ENCODE results near the gene KCNIP2.

GRCh38 chr10:101818872-101819633, 24.5 kb downstream of the KCNIP2 start:
- no peak for TF ChIP-seq EZH2phosphoT487 (IDR thresholded peaks at IDR 0.05; ENCODE audit: insufficient read depth, low read depth)
- TF ChIP-seq EZH2 (IDR thresholded peaks at IDR 0.05; ENCODE audit: insufficient read depth, poor library complexity, severe bottlenecking): no peak

Measured in GM23248 (cell line).